H1 (cell line): Measurements from ENCODE around the gene PPP1R3G. TPM values are rescaled to one million over a fixed set of nuclear protein-coding genes. Genes with fewer than 3 reads are reported as not detected.

Experiments used
- CTCF ChIA-PET: fragments of 300-600 bp; sonication (Branson Sonifier 250); formaldehyde crosslinking; loops from one replicate; lab custom pipeline; 2021; ENCODE audit not compliant: partially characterized antibody; lab: Charles Lee
- POLR2A ChIA-PET: fragments of 300-600 bp; sonication (Branson Sonifier 250); formaldehyde crosslinking; loops from one replicate; lab custom pipeline; 2021; ENCODE audit warnings: inconsistent platforms; ENCODE audit not compliant: partially characterized antibody; lab: Charles Lee
- DNase-seq, 2 experiments: peaks; one replicate each; pipeline versions ENCODE4 v3.0.0 to v3.0.0-alpha.2; 2010 to 2022; ENCODE audit warnings: low spot score in 2 of 2, low read depth in 1 of 2, mixed read lengths in 1 of 2
- FAIRE-seq: peaks from 2 replicates; lab custom pipeline; 2011; peaks lifted over from hg19 to GRCh38; lab: Jason Lieb, UNC
- H2AFZ ChIP-seq: 2 replicates; pipeline ENCODE4 v1.8.1; 2012; ENCODE audit warnings: low read length, inconsistent platforms
- H2AK5ac ChIP-seq: 2 replicates; pipeline ENCODE4 v1.6.1; 2013; ENCODE audit warnings: low read depth, low read length
- H2BK120ac ChIP-seq: replicated peaks from 2 replicates; pipeline ENCODE3; 2013; ENCODE audit warnings: low read depth, low read length, inconsistent platforms
- H2BK12ac ChIP-seq: 2 replicates; pipeline ENCODE4 v1.6.1; 2013; ENCODE audit warnings: low read depth, low read length
- H2BK15ac ChIP-seq: 2 replicates; pipeline ENCODE4 v1.6.1; 2013; ENCODE audit warnings: low read length
- H2BK20ac ChIP-seq: 2 replicates; pipeline ENCODE4 v1.6.1; 2013; ENCODE audit warnings: low read length
- H2BK5ac ChIP-seq: 2 replicates; pipeline ENCODE4 v1.6.1; 2013; ENCODE audit warnings: low read depth, low read length
- H3K14ac ChIP-seq: 2 replicates; pipeline ENCODE4 v1.6.1; 2013; ENCODE audit warnings: inconsistent platforms; ENCODE audit not compliant: insufficient read length
- H3K18ac ChIP-seq: 2 replicates; pipeline ENCODE4 v1.6.1; 2013; ENCODE audit warnings: low read length; ENCODE audit errors: extremely low read depth
- H3K23ac ChIP-seq: 2 replicates; pipeline ENCODE4 v1.6.1; 2013; ENCODE audit warnings: inconsistent platforms; ENCODE audit not compliant: insufficient read length
- H3K23me2 ChIP-seq: 2 replicates; pipeline ENCODE4 v1.6.1; 2013; ENCODE audit warnings: low read depth, low read length
- H3K27ac ChIP-seq: 2 replicates; pipeline ENCODE4 v1.6.1; 2011; ENCODE audit warnings: low read depth, low read length, inconsistent platforms
- H3K27me3 ChIP-seq, 4 experiments: replicated peaks in 1 of 4; 1 replicate in 1 of 4; 2 replicates in 3 of 4; pipeline versions ENCODE4 v1.6.1 to v1.8.1; 2011 to 2013; ENCODE audit warnings: low read length in 3 of 4, mild to moderate bottlenecking in 3 of 4, inconsistent platforms in 2 of 4, mixed read lengths in 2 of 4, moderate library complexity in 1 of 4; ENCODE audit not compliant: control insufficient read depth in 3 of 4, insufficient read depth in 3 of 4; ENCODE audit errors: extremely low read depth in 1 of 4
- H3K36me3 ChIP-seq, 4 experiments: 2 replicates each; pipeline versions ENCODE4 v1.6.1 to v1.8.1; 2011 to 2013; ENCODE audit warnings: mild to moderate bottlenecking in 4 of 4, low read length in 3 of 4, moderate library complexity in 2 of 4, control low read depth in 1 of 4, inconsistent platforms in 1 of 4; ENCODE audit not compliant: insufficient read depth in 4 of 4, control insufficient read depth in 2 of 4
- H3K4ac ChIP-seq: replicated peaks from 2 replicates; pipeline ENCODE3; 2013; ENCODE audit warnings: low read length, low read depth, mixed read lengths, inconsistent platforms; ENCODE audit not compliant: insufficient read length
- H3K4me1 ChIP-seq, 4 experiments: replicated peaks in 1 of 4; 1 replicate in 1 of 4; 2 replicates in 3 of 4; pipeline versions ENCODE4 v1.6.1 to v1.8.1; 2011 to 2013; ENCODE audit warnings: low read length in 3 of 4, inconsistent platforms in 2 of 4, mixed read lengths in 1 of 4; ENCODE audit not compliant: insufficient read depth in 4 of 4, control insufficient read depth in 3 of 4
- H3K4me2 ChIP-seq, 2 experiments: 2 replicates each; pipeline versions ENCODE4 v1.6.1 to v1.8.1; 2011 to 2013; ENCODE audit warnings: low read depth in 2 of 2, low read length in 2 of 2, control low read depth in 1 of 2, inconsistent platforms in 1 of 2, mild to moderate bottlenecking in 1 of 2; ENCODE audit not compliant: insufficient read depth in 1 of 2
- H3K4me3 ChIP-seq, 4 experiments: fragments of 200-600, 300-600 bp in 1 of 4; sonication (generic), shearing (Covaris generic), sonication (Bioruptor Twin) in 1 of 4; 2 replicates each; pipeline versions ENCODE4 v1.5.1 to v1.8.1; 2011 to 2016; ENCODE audit warnings: low read length in 4 of 4, low read depth in 3 of 4, control low read depth in 2 of 4, inconsistent platforms in 2 of 4, mild to moderate bottlenecking in 2 of 4, mixed read lengths in 1 of 4, moderate library complexity in 1 of 4; ENCODE audit not compliant: insufficient read depth in 2 of 4; ENCODE audit errors: extremely low read depth in 1 of 4
- H3K56ac ChIP-seq: replicated peaks from 2 replicates; pipeline ENCODE3; 2013; ENCODE audit warnings: low read depth, mild to moderate bottlenecking, mixed read lengths, low read length, inconsistent platforms; ENCODE audit not compliant: insufficient read length
- H3K79me1 ChIP-seq: 2 replicates; pipeline ENCODE4 v1.6.1; 2013; ENCODE audit warnings: low read depth, low read length, control low read depth
- H3K79me2 ChIP-seq, 2 experiments: 2 replicates each; pipeline versions ENCODE4 v1.6.1 to v1.8.1; 2012 to 2013; ENCODE audit warnings: low read length in 2 of 2, mild to moderate bottlenecking in 2 of 2, inconsistent platforms in 1 of 2; ENCODE audit not compliant: insufficient read depth in 2 of 2, control insufficient read depth in 1 of 2
- H3K9ac ChIP-seq, 4 experiments: replicated peaks in 1 of 4; 1 replicate in 1 of 4; 2 replicates in 3 of 4; pipeline versions ENCODE4 v1.6.1 to v1.8.1; 2011 to 2013; ENCODE audit warnings: low read depth in 3 of 4, low read length in 3 of 4, control low read depth in 2 of 4, mild to moderate bottlenecking in 2 of 4, moderate library complexity in 2 of 4, inconsistent platforms in 1 of 4; ENCODE audit errors: extremely low read depth in 1 of 4
- H3K9me3 ChIP-seq, 2 experiments: 2 replicates each; pipeline versions ENCODE4 v1.6.1 to v1.8.1; 2012 to 2013; ENCODE audit warnings: mild to moderate bottlenecking in 2 of 2, moderate library complexity in 2 of 2, control low read depth in 1 of 2, inconsistent platforms in 1 of 2, low read depth in 1 of 2, low read length in 1 of 2, mixed read lengths in 1 of 2; ENCODE audit not compliant: insufficient read depth in 2 of 2
- H4K20me1 ChIP-seq, 2 experiments: replicated peaks in 1 of 2; 2 replicates each; pipeline versions ENCODE3 to v1.8.1; 2011 to 2013; ENCODE audit warnings: inconsistent platforms in 2 of 2, low read length in 2 of 2, mild to moderate bottlenecking in 1 of 2; ENCODE audit not compliant: insufficient read depth in 2 of 2, control insufficient read depth in 1 of 2
- H4K5ac ChIP-seq: 2 replicates; pipeline ENCODE4 v1.6.1; 2013; ENCODE audit warnings: low read length, low read depth, mixed read lengths, inconsistent platforms; ENCODE audit not compliant: insufficient read length
- H4K8ac ChIP-seq: 2 replicates; pipeline ENCODE4 v1.8.0; 2013; ENCODE audit warnings: mild to moderate bottlenecking, moderate library complexity, low read length, inconsistent platforms; ENCODE audit not compliant: insufficient read depth; ENCODE audit errors: extremely low read depth
- H4K91ac ChIP-seq: replicated peaks from 2 replicates; pipeline ENCODE3; 2013; ENCODE audit warnings: low read length, mixed read lengths, inconsistent platforms; ENCODE audit not compliant: insufficient read length
- WGBS, 2 experiments: shearing (Covaris generic) in 1 of 2; methylation state at CpG; one replicate each; pipeline versions ENCODE4 v1.1.6 to v1.1.7; 2013 to 2015; ENCODE audit warnings: low lambda C conversion rate in 2 of 2, mixed read lengths in 2 of 2, inconsistent platforms in 1 of 2, low coverage in 1 of 2, missing lambda C conversion rate in 1 of 2; ENCODE audit not compliant: insufficient replicate concordance in 2 of 2, insufficient coverage in 1 of 2, insufficient read length in 1 of 2; ENCODE audit errors: extremely low coverage in 1 of 2, missing lambda C conversion rate in 1 of 2; 5-methylcytosine and 5-hydroxymethylcytosine counted together
- polyA plus RNA-seq, 7 experiments: library from polyadenylated mRNA; depleted of rRNA in 3 of 7; stranded (reverse) in 5 of 7; unstranded in 2 of 7; fragments of >200 nt in 5 of 7; fragments of 200-250 nt in 2 of 7; gene quantifications; 1 replicate in 5 of 7; 2 replicates in 1 of 7; 4 replicates in 1 of 7; pipeline versions ENCODE4 v1.2.1 to v1.2.3, GENCODE V29; 2011 to 2013; ENCODE audit warnings: missing spikeins in 2 of 7, mixed read lengths in 2 of 7
- total RNA-seq: library from RNA; stranded (reverse); fragmentation: NEBNext Ultra II Directional; extraction: Animal tissue kit (Norgen Biotek cat#: 25700); gene quantifications from 2 replicates; pipeline ENCODE4 v1.2.1, GENCODE V29; 2021

Gene PPP1R3G
- total and polyA plus RNA-seq, 2 of the 8 experiments (the other 6 are each of a cell fraction or from before 2014, with no cell fraction given) = 0.03 to 0.09 TPM

GRCh38 chr6:5107341-5107740 is 22.2 kb downstream of the PPP1R3G start:
- no peak overlapping the region for H4K91ac ChIP-seq
- no peak overlapping the region for H2BK5ac ChIP-seq
- H3K14ac ChIP-seq = no peak overlapping the region
- no peak overlapping the region for H3K56ac ChIP-seq
- H2BK120ac ChIP-seq = no peak overlapping the region
- WGBS, 2 experiments = 86% methylated on average over 10 of the region's 10 CpGs; no CpG with 5 or more reads in 1 of the 2 experiments
- H3K9ac ChIP-seq = no peak overlapping the region
- H3K27ac ChIP-seq = no peak overlapping the region
- CTCF ChIA-PET = interaction anchor here (0.5 to 3.0 kb wide), 6 partner anchors 10 to 195 kb away, joined by 3 to 18 read pairs (median 3); no protein-coding TSS in a partner anchor
- H3K4me2 ChIP-seq = no peak overlapping the region
- no peak overlapping the region for H3K4ac ChIP-seq
- H2AK5ac ChIP-seq = no peak overlapping the region
- POLR2A ChIA-PET = no interaction called here
- H3K23ac ChIP-seq = no peak overlapping the region
- DNase-seq (no peak), FAIRE-seq (no peak)
- H3K79me1 ChIP-seq = no peaks in the 10 kb centered on the region
- H3K79me2 ChIP-seq = no peaks in the 10 kb centered on the region
- no peaks in the 10 kb centered on the region for H3K9me3 ChIP-seq
- H4K8ac ChIP-seq = no peak overlapping the region
- no peak overlapping the region for H2BK12ac ChIP-seq
- no peaks in the 10 kb centered on the region for H3K23me2 ChIP-seq
- no peak overlapping the region for H3K18ac ChIP-seq
- no peak overlapping the region for H2BK15ac ChIP-seq
- H3K36me3 ChIP-seq = no peaks in the 10 kb centered on the region
- H2BK20ac ChIP-seq = no peak overlapping the region
- H3K4me1 ChIP-seq = no peaks in the 10 kb centered on the region; a peak in 1 of 7 replicates
- H3K4me3 ChIP-seq = no peak overlapping the region
- H4K20me1 ChIP-seq = peaks cover 0 to 1% of the 10 kb centered on the region in 2 experiments
- H2AFZ ChIP-seq = no peak overlapping the region
- no peaks in the 10 kb centered on the region for H3K27me3 ChIP-seq
- no peak overlapping the region for H4K5ac ChIP-seq
